SIG-M5 treated with dmso at 0.1 percent for 504 hours (cell line): ENCODE results near the gene SMARCD1.

Source experiments
- DNase-seq: peaks from one replicate; lab custom pipeline; 2025; ENCODE audit not compliant: unreplicated experiment; lab: John Stamatoyannopoulos, UW

The SMARCD1 gene

DNA sequence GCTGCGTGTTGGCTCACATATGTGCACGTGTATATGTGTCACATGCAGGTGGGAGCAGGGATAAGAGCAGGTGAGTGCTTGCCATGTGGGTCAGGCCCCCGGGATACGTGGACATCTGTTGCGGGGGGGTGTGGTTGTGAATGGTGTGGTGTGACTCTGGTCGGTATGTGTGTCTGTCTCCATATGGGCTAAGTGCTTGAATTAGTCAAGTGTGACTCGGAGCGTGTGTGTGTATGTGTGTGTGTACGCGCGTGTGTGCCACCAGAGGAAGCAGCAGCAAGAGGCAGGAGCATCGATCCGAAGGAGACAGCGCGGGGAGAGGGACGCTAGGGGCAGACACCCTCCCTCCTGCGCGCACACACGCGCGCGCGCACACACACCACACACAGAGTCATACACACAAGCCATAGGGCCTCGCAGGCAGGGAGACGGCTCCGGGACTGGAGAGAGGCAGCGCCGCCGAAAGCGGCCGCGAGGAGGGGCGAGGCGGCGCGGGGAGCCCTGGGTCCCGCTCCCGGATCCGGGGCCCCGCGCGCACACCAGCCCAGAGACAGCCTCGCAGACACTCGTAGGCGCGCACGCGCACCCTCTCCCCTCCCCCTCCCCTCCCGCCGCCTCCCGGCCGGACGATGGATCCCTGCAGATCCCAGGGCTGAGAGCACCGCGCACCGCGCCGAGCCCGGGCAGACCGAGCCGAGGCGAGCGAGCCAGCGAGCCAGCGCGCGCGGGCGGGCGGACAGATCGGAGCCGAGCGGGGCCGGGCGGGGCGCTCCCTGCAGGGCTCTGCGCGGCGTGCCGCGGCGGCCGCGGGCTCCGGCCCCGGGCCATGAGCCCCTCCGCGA, 27.9 kb upstream of the SMARCD1 start, which contains the start of gene ASIC1:
TSS of gene ASIC1 (plus strand) at position 597 of the 842 bp plus-strand sequence. CDS start 1,171 bp downstream, outside the sequence.
- DNase-seq, result peak; percentile 54

DNA sequence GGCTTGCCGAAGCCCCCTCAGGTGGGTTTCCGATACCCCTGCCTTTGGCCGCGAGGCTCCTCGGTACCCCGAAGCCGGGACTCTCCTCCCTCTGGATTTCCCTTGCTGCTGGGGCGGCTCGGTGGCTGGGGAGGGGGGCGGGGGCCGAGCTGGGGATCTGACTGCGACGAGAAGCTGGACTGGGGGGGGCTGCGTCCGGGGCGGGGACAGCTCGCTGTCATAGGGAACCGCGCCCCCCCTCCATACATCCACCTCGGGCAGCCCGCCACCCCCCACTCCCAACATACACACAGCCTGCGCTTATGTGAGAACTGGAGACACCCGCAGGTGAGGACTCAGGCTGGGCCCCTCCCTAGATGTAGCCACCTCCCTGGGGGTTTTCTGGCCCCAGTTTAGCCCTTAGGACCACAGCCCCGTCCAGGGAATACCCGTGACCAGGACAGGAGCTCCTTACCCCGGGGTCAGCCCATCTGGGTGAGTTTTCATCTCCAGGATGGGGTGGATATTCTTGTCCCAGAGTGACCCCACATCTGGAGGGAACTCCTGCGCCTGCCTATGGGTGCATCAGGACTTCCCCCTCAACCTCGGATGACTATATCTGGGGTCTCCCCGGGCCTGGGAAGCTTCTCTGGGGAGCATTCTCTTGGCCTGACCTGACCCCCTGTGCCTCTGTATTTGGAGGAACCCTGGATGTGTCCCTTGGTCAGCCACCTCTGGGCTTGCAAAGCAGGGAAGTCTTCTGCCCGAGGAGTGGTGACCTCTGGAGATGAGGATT, 27.1 kb upstream of the SMARCD1 start:
- DNase-seq, result no peak

DNA sequence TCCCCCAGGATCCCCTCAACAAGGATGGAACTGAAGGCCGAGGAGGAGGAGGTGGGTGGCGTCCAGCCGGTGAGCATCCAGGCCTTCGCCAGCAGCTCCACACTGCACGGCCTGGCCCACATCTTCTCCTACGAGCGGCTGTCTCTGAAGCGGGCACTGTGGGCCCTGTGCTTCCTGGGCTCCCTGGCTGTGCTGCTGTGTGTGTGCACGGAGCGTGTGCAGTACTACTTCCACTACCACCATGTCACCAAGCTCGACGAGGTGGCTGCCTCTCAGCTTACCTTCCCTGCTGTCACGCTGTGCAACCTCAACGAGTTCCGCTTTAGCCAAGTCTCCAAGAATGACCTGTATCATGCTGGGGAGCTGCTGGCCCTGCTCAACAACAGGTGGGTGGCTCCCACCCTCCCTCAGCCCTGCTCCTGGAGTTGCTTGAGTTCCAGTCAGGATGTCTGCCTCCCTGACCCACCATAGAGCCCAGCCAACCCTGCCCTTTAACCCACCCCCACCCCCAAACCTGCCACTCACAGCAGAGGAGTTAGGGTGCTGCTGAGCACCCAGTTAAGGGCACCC, 26.3 kb upstream of the SMARCD1 start:
- no peak for DNase-seq

DNA sequence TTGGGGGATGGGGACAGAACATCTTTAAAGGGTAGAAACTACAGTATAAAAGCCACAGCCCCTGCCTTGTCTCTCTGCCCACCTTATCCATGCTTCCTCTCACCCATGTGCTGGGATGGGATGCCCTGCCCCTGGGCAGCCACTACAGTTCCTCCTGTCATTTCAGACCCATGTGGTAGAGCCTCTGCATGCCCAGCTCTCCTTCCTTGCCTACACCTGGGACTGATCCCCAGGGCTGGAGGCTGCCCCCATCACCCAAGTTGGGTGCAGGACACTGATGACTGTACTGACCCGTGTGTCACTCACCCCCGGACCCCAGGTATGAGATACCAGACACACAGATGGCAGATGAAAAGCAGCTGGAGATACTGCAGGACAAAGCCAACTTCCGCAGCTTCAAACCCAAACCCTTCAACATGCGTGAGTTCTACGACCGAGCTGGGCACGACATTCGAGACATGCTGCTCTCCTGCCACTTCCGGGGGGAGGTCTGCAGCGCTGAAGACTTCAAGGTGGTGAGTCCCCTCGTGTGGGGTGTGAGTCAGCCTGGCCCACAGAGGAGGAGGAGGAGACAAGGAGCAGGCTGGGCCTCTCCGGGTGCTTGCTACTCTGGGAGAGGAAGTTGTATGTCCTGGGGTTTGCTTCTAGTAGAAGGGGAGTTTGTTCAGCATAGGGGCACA, 25.6 kb upstream of the SMARCD1 start:
- DNase-seq, result peak; percentile 79

DNA sequence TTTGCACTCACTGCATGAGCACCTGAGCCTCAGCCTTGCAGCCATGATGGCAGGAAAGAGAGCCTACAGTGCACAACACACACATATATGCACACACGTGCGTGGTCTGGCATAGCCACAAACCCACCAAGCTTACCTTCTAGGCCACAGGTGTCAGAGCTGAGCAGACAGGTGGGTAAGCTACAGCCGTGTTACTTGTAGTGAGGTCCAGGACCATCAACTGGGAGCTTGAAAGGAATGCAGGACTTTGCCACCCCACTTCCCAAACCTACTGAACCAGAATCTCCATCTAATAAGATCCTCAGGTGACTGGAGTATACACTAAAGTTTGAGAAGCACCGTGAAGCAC, 25.0 kb upstream of the SMARCD1 start:
- DNase-seq, result no peak

DNA sequence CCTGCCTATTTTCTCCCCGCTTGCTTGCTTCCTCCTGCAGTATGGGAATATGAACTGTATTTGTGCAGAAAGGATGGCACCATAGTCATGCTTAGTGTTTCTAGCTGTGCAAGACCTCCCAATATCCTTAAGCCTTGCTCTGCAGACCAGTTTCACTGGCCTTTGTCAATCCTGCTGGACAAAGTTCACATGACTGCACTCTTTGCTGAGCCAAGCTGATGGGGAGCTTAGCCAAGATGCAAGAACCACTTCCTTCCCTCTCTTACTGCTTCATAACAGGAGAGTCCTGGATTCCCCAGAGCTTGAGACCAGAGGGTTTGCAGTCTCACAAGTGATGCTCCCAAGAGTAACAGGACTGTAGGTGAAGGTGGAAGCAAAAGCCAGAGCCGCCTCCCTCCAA, 24.0 kb upstream of the SMARCD1 start:
- DNase-seq, result no peak

DNA sequence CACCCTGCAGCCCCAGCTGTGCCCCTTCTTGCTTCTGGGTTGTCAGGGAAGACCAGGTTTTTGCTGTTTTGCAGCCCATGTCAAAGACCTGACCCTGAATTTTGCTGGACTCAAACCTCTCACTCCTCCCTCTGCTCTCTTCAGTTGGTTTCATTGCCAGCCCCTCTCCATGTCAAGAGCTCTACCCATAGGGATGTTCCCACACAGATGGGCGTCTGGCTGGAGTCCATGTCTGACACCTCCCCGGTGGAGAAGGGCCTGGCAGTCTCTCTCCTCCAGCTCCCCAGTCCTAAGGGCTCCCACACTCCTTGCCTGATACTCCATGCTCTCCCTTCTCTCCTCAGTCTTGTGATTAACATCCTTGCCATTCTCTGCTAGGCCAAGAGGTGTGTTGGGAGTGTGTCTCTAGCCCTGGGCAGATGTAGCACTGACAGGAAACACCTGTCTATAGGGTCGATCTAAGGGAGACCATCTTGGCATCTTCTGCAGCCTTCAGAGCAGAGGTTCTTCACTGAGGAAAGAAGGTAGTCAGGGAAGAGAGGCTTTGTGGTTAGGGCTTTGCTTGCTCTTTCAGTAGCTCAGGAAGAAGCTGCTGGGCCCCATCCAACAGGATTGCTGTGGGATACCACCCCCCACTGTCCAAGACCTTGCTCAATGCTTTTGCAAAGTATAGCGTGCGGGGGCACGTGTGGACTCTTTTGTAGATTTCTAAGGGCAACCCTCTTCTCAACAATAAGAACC, 23.0 kb upstream of the SMARCD1 start:
- no peak for DNase-seq

DNA sequence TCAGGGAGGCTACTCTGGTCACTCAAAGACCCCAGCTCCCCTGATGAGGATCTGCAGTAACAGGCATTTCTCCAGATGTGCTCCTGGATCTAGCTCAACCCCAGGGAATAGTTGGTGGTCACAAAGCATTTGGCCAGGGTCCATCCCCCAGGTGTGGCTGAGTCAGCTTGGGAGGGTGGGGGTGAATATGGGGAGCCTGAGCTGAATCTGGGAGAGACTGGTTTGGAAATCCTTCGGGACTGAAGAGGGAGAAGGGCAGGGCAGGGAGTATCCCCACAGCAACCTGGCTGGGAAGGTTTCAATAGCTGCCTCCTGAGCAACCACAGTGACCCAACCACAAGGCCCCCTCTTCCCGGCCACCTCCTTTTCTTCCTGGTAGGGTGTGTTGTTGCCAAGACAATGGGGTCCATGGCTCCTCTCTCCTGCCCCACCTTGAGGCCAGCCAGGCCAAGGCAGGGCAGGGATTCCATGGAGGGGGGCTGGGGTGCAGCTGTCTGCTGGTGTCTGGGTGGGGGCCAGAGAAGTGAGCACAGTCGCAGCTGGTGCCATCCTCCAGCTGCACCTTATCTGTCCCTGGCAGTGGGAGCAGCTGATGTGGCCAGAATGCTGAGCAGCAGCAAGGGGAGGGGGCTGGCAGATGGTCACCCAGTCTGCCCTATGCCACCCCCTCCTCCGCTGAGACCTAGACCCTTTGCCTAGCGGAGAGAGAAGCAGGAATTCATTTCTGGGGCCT, 22.2 kb upstream of the SMARCD1 start:
- no peak for DNase-seq

DNA sequence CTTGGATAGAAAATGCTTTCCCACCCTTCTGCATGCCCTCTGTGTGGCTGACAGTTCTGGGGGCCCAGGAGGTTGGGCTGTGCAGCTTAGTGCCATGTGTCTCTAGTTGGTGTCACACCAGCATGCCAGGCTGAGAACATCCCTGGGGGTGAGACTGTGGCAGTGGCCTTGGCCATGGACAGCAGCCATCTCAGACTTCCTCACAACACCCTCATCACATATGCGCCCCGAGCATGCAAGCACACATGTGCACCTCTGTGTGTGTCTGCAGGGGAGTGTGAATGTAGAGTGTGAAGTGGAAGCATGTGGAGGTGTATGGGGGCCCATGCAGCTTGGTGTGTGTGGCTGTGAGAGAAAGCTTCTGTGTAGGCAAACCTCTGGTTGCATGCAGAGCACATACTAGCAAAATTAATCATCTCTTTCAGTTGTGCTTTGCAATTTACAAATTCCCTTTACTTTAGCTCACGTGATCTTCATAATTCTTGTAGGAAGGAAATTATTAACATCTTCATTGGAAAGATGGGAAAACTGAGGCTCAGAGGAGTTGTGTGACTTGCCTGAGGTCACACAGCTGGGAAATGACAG, 19.3 kb upstream of the SMARCD1 start:
- no peak for DNase-seq

DNA sequence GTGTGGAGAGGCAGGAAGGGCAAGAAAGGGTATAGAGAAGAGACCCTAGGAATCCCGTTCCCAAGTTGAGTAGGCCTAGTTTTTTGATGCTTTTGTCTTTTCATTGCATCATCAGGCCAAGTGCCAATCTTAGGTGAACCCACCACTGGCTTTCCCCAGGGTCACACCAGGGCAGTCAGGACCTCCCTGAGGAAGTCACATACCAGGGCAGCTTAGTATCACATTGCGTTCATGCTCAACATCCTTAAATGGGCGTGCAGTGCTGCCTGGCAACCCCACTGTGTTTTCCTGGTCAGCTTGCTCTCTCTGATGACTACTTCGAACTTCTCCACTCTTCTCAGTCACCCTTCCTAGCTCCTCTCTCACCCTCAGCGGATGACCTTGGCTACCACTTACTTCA, 18.7 kb upstream of the SMARCD1 start:
- peak; percentile 41 for DNase-seq

DNA sequence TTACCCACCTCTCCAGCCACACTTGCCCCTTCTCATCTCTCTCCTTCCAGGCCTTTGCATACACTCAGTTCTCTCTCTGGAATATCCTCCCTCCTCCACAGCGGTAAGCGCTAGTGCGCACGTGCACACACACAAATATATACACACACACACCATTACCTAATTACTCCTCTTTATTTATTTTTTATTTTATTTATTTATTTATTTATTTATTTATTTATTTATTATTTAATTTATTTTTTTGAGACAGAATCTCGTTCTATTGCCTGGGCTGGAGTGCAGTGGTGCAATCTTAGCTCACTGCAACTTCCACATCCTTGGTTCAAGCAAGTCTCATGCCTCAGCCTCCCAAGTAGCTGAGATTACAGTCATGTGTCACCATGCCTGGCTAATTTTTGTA, 16.1 kb upstream of the SMARCD1 start:
- no peak for DNase-seq

DNA sequence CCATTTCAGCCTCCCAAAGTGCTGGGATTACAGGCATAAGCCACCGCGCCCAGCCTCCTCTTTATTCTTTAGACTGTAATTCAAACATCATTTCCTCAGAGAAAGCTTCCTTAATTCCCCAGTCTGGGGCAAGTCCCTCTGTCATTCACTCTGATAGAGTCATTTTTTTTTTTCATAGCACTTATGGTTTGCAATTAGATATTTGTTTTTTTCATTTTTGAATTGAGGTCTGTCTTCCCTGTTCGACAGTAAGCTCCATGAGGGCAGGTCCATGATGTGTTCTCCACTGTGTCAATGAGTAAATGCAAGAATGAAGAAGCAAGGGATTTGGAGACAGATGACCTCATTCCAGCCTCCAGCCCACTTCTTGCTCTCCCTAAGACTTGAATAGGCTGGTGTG, 15.6 kb upstream of the SMARCD1 start:
- no peak for DNase-seq

DNA sequence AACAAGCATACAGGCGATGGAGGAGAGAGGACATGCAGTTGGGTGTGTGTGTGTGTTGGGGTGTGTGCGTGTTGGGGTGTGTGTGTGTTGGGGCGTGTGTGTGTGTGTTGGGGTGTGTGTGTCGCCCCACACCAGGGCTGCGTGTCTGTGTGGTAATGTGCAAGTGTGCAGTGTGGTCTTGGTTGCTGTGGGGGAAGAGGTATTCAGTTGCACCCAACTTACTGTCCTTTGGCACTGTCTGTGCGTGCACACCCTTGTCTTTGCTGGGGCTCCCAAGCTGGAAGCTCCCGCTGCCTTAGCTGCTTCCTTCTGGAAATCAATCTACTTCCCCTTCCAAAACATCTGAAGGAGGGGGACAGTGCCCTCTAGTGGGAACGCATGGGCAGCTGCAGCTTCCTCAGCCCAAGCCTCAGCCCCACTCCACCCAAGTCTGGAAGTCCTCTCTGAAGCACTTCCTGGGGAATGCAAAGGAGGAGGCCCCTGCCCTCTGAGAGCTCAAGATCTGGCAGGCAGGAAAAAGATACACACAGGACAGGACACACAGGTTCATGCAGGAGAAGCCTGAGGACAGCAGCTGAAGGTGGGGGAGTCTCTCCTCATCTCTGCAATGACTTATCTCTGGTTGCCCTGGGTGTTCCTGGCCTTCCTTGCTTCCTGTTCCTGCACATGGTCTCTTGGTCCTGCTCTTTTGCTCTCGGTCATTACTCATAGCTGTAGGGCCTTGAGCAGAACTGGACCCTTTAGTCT, 14.7 kb upstream of the SMARCD1 start:
- DNase-seq, result peak; percentile 80

DNA sequence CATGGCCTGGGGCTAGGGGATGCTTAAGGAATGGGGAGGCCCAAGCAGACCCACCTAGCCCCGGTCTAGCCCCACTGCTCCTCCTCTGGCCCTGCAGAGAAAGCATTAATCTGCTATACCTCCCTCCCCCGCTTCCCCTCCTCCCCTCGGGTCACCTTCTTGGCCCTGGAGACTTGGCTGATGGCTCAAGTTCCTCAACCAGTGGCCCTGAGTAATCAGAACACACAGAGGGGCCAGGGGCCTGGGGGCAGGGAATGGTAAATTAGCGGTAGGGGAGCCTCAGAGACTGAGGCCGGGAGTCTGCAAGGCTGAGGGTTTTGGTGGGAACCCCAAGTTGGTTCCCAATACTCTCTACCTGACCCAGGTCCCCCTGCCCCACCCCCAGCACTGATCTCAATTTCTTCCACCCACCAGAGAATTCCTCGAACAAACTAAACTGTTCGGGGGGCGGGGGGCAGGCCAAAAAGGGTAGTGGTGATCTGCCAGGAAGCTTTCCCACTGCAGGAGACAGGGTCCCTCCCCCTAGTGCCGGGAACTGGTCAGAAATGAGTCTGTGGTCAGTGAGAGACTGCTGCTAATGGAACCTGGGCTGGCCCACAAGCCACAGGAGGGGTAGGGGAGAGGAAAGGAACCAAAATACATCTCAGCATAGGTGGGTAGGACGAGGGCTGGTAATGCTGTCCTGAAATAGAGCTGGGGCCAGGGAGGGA, 12.8 kb upstream of the SMARCD1 start:
- no peak for DNase-seq

DNA sequence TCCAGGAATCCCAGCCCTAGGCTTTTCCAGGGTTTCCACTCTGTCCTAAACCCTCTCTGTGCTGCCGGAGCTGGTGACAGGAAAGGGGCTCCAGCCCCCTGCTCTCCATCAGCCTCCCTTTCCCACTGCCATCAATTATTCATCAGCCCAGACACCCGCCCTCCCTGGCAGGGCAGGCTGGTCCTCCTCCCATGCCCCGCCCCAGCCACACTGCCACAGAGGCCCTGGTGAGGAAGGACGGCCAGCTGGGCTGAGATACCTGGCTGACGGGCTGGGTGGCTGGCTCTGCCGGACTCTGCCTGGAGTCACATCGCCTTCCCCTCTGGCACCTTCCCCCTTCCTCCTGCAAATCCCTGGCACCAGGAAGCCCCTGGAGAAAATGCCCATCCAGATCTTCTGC, 11.9 kb upstream of the SMARCD1 start:
- DNase-seq, result no peak

DNA sequence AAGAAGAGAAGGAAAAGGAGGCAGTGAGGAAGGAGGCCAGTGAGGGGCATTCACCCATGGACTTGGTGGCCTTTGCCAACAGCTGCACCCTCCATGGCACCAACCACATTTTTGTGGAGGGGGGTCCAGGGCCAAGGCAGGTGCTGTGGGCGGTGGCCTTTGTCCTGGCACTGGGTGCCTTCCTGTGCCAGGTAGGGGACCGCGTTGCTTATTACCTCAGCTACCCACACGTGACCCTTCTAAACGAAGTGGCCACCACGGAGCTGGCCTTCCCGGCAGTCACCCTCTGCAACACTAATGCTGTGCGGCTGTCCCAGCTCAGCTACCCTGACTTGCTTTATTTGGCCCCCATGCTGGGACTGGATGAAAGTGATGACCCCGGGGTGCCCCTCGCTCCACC, 11.4 kb upstream of the SMARCD1 start:
- no peak for DNase-seq

DNA sequence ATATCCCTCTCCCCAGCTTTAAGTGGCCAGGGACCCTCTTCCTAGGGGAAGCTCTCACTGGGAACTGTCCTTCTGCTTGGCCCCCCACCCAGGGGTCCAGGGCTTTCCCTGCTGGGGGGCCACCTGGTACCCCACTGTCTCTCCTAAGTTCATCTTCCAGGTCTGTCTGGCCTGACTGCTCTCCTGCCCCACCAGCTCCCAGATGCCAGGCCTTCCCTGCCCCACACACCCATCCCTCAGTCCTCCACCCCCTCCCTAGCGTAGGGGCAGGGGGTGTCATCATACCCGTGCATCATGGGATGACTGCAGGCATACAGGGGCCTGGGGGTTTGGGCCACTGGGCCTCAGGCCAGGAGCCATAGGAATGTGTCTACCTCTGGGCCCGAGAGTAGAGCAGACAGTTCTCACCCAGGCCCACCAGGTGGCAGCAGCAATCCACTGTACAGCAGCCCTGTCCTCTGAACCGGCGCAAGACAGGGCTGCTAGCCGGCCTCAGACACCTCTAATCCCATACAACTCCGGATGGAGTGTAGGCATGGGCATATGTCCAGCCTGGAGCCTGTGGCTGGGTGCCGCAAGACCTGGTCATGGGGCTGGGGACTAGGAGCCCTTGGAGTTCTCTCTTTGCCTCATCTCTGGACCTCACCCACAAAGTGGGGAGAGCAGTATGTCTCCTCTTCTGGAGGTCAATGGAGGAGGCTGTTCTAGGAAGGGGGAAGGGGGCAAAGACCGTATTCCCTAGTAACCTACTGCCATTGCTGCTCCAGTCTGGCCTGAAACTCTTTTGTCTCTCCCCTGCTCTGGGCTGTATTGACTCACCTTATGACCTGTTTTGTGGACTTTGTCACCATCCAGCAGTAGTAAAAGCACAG, 10.0 kb upstream of the SMARCD1 start:
- peak; percentile 78 for DNase-seq

DNA sequence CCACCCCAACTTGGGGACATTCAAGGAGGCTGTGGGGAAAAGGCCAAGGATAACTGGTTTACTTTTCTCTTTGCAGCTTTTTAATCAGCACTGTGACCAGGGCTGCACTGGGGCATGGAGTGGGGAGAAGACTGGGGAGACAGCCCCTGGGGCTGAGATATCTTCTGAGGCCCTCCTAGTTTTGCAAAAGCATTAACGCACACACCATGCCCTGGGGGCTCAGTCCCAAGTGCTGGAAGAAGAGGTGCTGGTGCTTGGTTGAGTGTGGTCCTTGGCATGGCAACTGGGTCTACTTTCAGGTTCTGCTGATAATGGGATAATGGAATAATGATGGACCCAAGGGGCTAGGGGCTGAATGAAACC, 9.4 kb upstream of the SMARCD1 start:
- DNase-seq, result no peak
